Measurements from ENCODE around the gene KPNB1.
A peak's percentile ranks its signal among the peaks of the same experiment; 100 is the strongest.

KPNB1 gene

GRCh38 chr17:47652570-47652969 is 2.9 kb downstream of the KPNB1 start:
- ATAC-seq (no peak), DNase-seq (ENCODE audit: low spot score in 2 of 2) (no peak)
- H3K36me3 Mint-ChIP-seq: peaks cover 88% of the 10 kb centered on the region
- H3K9me3 Mint-ChIP-seq: no peaks in the 10 kb centered on the region
- H3K4me3 Mint-ChIP-seq: peak overlapping the region; percentile 84
- H3K27ac Mint-ChIP-seq: peak overlapping the region; percentile 94
- H3K4me1 Mint-ChIP-seq: peaks cover 61% of the 10 kb centered on the region

GRCh38 chr17:47653442-47653841 is 3.7 kb downstream of the KPNB1 start:
- ATAC-seq (no peak), DNase-seq (ENCODE audit: low spot score in 2 of 2) (no peak)
- Mint-ChIP-seq H3K27ac (peak overlapping the region; percentile 74), H3K36me3 (peaks cover 93% of the 10 kb centered on the region), H3K4me1 (peaks cover 61% of the 10 kb centered on the region), H3K4me3 (peak overlapping the region; percentile 84), H3K9me3 (no peaks in the 10 kb centered on the region)

GRCh38 chr17:47654991-47655390 is 5.3 kb downstream of the KPNB1 start:
- Mint-ChIP-seq H3K36me3 (peaks cover 98% of the 10 kb centered on the region), H3K27ac (peak overlapping the region; percentile 74), H3K4me3 (peak overlapping the region; percentile 84), H3K9me3 (no peaks in the 10 kb centered on the region), H3K4me1 (peaks cover 57% of the 10 kb centered on the region)
- no peak for ATAC-seq
- no peak for DNase-seq (ENCODE audit: low spot score in 2 of 2)

GRCh38 chr17:47660064-47660492 is 10.4 kb downstream of the KPNB1 start:
- Mint-ChIP-seq H3K27ac (peak overlapping the region; percentile 9), H3K9me3 (no peaks in the 10 kb centered on the region), H3K4me1 (peaks cover 37% of the 10 kb centered on the region), H3K36me3 (peaks cover 100% of the 10 kb centered on the region), H3K4me3 (peak overlapping the region; percentile 11)
- peak; percentile 89 for ATAC-seq
- no peak for DNase-seq (ENCODE audit: low spot score in 2 of 2)

- peak; percentile 70 for ATAC-seq
- Mint-ChIP-seq H3K27ac (peak overlapping the region; percentile 72), H3K36me3 (peaks cover 100% of the 10 kb centered on the region), H3K4me3 (no peak overlapping the region), H3K9me3 (no peaks in the 10 kb centered on the region), H3K4me1 (peaks cover 16% of the 10 kb centered on the region)
- DNase-seq (ENCODE audit: low spot score in 2 of 2): peak; percentile 40 to 76
These were observed 14.3 kb downstream of the KPNB1 start for GRCh38 chr17:47663912-47664623.

GRCh38 chr17:47664624-47664941 is 14.9 kb downstream of the KPNB1 start:
- ATAC-seq: no peak

GRCh38 chr17:47665655-47666054 is 15.9 kb downstream of the KPNB1 start:
- no peak for DNase-seq (ENCODE audit: low spot score in 2 of 2)
- no peaks in the 10 kb centered on the region for H3K9me3 Mint-ChIP-seq
- no peak overlapping the region for H3K4me3 Mint-ChIP-seq
- ATAC-seq: no peak
- H3K36me3 Mint-ChIP-seq: peaks cover 100% of the 10 kb centered on the region
- peaks cover 27% of the 10 kb centered on the region for H3K4me1 Mint-ChIP-seq
- no peak overlapping the region for H3K27ac Mint-ChIP-seq

More at GRCh38 chr17:47664624-47664941, 14.9 kb downstream of the KPNB1 start:
- no peak overlapping the region for H3K4me3 Mint-ChIP-seq
- H3K36me3 Mint-ChIP-seq: peaks cover 100% of the 10 kb centered on the region
- H3K27ac Mint-ChIP-seq: peak overlapping the region; percentile 72
- H3K4me1 Mint-ChIP-seq: peaks cover 19% of the 10 kb centered on the region
- no peaks in the 10 kb centered on the region for H3K9me3 Mint-ChIP-seq
- no peak for DNase-seq (ENCODE audit: low spot score in 2 of 2)

- peaks cover 27% of the 10 kb centered on the region for H3K4me1 Mint-ChIP-seq
- peaks cover 100% of the 10 kb centered on the region for H3K36me3 Mint-ChIP-seq
- DNase-seq (ENCODE audit: low spot score in 2 of 2): no peak
- H3K4me3 Mint-ChIP-seq: no peak overlapping the region
- no peaks in the 10 kb centered on the region for H3K9me3 Mint-ChIP-seq
- ATAC-seq: no peak
- peak overlapping the region; percentile 63 for H3K27ac Mint-ChIP-seq
These were observed 19.4 kb downstream of the KPNB1 start for GRCh38 chr17:47669081-47669480.

GRCh38 chr17:47670064-47670463 is 20.3 kb downstream of the KPNB1 start:
- DNase-seq (ENCODE audit: low spot score in 2 of 2): no peak
- H3K36me3 Mint-ChIP-seq: peaks cover 100% of the 10 kb centered on the region
- ATAC-seq: no peak
- no peak overlapping the region for H3K4me3 Mint-ChIP-seq
- peak overlapping the region; percentile 63 for H3K27ac Mint-ChIP-seq
- no peaks in the 10 kb centered on the region for H3K9me3 Mint-ChIP-seq
- H3K4me1 Mint-ChIP-seq: peaks cover 28% of the 10 kb centered on the region

- Mint-ChIP-seq H3K27ac (peak overlapping the region; percentile 69), H3K4me3 (no peak overlapping the region), H3K4me1 (peaks cover 20% of the 10 kb centered on the region), H3K9me3 (no peaks in the 10 kb centered on the region), H3K36me3 (peaks cover 100% of the 10 kb centered on the region)
- no peak for DNase-seq (ENCODE audit: low spot score in 2 of 2)
- no peak for ATAC-seq
These were observed 24.8 kb downstream of the KPNB1 start for GRCh38 chr17:47674499-47674898.

GRCh38 chr17:47675380-47676198 is 25.9 kb downstream of the KPNB1 start:
- peak overlapping the region; percentile 69 for H3K27ac Mint-ChIP-seq
- DNase-seq (ENCODE audit: low spot score in 2 of 2): no peak
- H3K9me3 Mint-ChIP-seq: no peaks in the 10 kb centered on the region
- no peak overlapping the region for H3K4me3 Mint-ChIP-seq
- peak; percentile 55 for ATAC-seq
- peaks cover 100% of the 10 kb centered on the region for H3K36me3 Mint-ChIP-seq
- peaks cover 11% of the 10 kb centered on the region for H3K4me1 Mint-ChIP-seq

GRCh38 chr17:47676199-47676472 is 26.4 kb downstream of the KPNB1 start:
- ATAC-seq: no peak

GRCh38 chr17:47676510-47677165 is 26.9 kb downstream of the KPNB1 start:
- Mint-ChIP-seq H3K27ac (peak overlapping the region; percentile 37), H3K9me3 (no peaks in the 10 kb centered on the region), H3K36me3 (peaks cover 100% of the 10 kb centered on the region), H3K4me1 (peaks cover 11% of the 10 kb centered on the region), H3K4me3 (no peak overlapping the region)
- no peak for DNase-seq (ENCODE audit: low spot score in 2 of 2)
- ATAC-seq: no peak

More at GRCh38 chr17:47676199-47676472, 26.4 kb downstream of the KPNB1 start:
- Mint-ChIP-seq H3K9me3 (no peaks in the 10 kb centered on the region), H3K4me3 (no peak overlapping the region), H3K4me1 (peaks cover 11% of the 10 kb centered on the region), H3K27ac (peak overlapping the region; percentile 69), H3K36me3 (peaks cover 100% of the 10 kb centered on the region)
- no peak for DNase-seq (ENCODE audit: low spot score in 2 of 2)

GRCh38 chr17:47678196-47678595 is 28.5 kb downstream of the KPNB1 start:
- Mint-ChIP-seq H3K9me3 (no peaks in the 10 kb centered on the region), H3K4me1 (peaks cover 21% of the 10 kb centered on the region), H3K36me3 (peaks cover 100% of the 10 kb centered on the region), H3K27ac (peak overlapping the region; percentile 37), H3K4me3 (no peak overlapping the region)
- no peak for ATAC-seq
- DNase-seq (ENCODE audit: low spot score in 2 of 2): no peak

- peak overlapping the region; percentile 75 for H3K27ac Mint-ChIP-seq
- peaks cover 9% of the 10 kb centered on the region for H3K4me1 Mint-ChIP-seq
- no peaks in the 10 kb centered on the region for H3K9me3 Mint-ChIP-seq
These were observed 32.4 kb downstream of the KPNB1 start for GRCh38 chr17:47682138-47682537.

More at GRCh38 chr17:47682138-47682537, 32.4 kb downstream of the KPNB1 start:
- Mint-ChIP-seq H3K36me3 (peaks cover 93% of the 10 kb centered on the region), H3K4me3 (no peak overlapping the region)
- DNase-seq (ENCODE audit: low spot score in 2 of 2) (no peak), ATAC-seq (no peak)
